C4-2B (cell line): ENCODE data around the gene DEF6.

Experiments
- H3K27ac ChIP-seq: fragments of 450-650 bp; 2 replicates; pipeline ENCODE4 v1.5.1; 2017
- ZFX ChIP-seq: fragments of 450-650 bp; IDR thresholded peaks from 2 replicates; pipeline ENCODE4 v1.6.1; 2017
- TF ChIP-seq, protein P1 (sequence below): fragments of 450-650 bp; conservative IDR thresholded peaks from 2 replicates; pipeline ENCODE4 v1.5.1; 2017; ENCODE audit warnings: mild to moderate bottlenecking

The DEF6 gene

GRCh38 chr6:35265523-35265922 lies 32.1 kb upstream of the DEF6 start:
- no peak overlapping the region for H3K27ac ChIP-seq
- no peak for TF ChIP-seq ZFX
- TF ChIP-seq, protein P1, sequence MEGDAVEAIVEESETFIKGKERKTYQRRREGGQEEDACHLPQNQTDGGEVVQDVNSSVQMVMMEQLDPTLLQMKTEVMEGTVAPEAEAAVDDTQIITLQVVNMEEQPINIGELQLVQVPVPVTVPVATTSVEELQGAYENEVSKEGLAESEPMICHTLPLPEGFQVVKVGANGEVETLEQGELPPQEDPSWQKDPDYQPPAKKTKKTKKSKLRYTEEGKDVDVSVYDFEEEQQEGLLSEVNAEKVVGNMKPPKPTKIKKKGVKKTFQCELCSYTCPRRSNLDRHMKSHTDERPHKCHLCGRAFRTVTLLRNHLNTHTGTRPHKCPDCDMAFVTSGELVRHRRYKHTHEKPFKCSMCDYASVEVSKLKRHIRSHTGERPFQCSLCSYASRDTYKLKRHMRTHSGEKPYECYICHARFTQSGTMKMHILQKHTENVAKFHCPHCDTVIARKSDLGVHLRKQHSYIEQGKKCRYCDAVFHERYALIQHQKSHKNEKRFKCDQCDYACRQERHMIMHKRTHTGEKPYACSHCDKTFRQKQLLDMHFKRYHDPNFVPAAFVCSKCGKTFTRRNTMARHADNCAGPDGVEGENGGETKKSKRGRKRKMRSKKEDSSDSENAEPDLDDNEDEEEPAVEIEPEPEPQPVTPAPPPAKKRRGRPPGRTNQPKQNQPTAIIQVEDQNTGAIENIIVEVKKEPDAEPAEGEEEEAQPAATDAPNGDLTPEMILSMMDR, result no peak

GRCh38 chr6:35267446-35267845 lies 30.2 kb upstream of the DEF6 start:
- TF ChIP-seq, protein P1, result no peak
- TF ChIP-seq ZFX, result no peak
- no peak overlapping the region for H3K27ac ChIP-seq

GRCh38 chr6:35267897-35268296 lies 29.7 kb upstream of the DEF6 start:
- TF ChIP-seq, protein P1, result no peak
- TF ChIP-seq ZFX, result no peak
- H3K27ac ChIP-seq, result no peak overlapping the region

DNA sequence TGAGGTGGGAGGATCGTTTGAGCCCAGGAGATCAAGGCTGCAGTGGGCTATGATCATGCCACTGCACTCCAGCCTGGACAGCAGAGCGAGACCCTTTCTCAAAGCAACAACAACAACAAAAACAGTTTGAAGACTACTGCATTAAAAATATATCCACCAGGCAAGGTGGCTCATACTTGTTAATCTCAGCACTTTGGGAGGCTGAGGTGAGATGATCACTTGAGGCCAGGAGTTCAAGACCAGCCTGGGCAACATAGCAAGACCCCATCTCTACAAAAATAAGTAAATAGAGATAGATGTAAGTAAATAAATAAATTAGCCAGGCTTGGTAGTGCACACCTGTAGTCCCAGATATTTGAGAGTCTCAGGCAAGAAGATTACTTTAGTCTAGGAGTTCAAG lies 25.6 kb upstream of the DEF6 start:
- H3K27ac ChIP-seq, result no peak overlapping the region
- TF ChIP-seq ZFX, result no peak
- TF ChIP-seq, protein P1, result no peak

DNA sequence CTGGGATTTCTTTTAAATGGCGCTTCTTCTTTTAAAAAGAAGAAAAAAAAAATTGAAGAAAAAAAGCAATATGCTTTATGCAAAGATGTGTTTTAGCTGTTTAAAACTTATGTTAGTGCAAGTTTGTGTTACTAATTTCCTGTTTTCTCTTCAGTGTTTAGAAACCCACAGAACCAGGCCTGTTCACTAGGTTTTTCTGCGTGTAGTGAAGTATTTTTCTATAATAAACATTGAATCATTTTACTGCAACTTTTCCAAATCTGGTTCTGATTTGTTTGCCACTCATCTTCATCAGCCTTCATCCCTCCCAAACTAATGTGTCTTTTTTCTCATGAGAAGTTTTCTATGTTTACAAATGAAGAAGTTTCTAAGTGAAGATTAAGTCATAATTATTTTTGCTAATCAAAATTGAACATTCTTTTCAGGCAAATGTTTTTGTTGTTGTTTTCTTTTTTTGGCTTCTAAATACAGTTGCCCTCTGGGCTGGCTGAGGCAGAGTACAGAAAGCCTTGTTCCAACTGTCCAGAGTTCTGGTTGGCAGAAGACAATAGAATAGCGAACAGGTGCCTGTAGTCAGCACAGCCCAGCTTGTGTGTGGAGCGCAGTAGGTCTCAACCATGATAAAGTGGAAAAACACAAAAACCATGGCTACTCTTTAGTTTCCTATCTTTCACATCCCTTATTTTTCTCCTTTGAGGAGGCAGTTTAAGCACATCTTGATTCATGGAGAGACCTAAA lies 23.6 kb upstream of the DEF6 start:
- H3K27ac ChIP-seq, result no peak overlapping the region
- TF ChIP-seq ZFX, result no peak
- TF ChIP-seq, protein P1, result no peak

GRCh38 chr6:35275744-35276260 lies 21.8 kb upstream of the DEF6 start:
- no peak overlapping the region for H3K27ac ChIP-seq
- TF ChIP-seq, protein P1, result no peak
- no peak for TF ChIP-seq ZFX

- TF ChIP-seq, protein P1, result no peak
- no peak for TF ChIP-seq ZFX
- H3K27ac ChIP-seq, result no peak overlapping the region
Measured at GRCh38 chr6:35278708-35279107, 18.9 kb upstream of the DEF6 start.
